H1 (cell line): Measurements from ENCODE around the gene PCDH9.

Experiments used
- CEBPB ChIP-seq: IDR thresholded peaks from 2 replicates; pipeline ENCODE4 v1.6.1; 2012; ENCODE audit warnings: low read depth, low read length
- CHD1 ChIP-seq: IDR thresholded peaks from 2 replicates; pipeline ENCODE4 v1.6.1; 2012; ENCODE audit warnings: low read depth, low read length, improper control_type of control experiment
- CHD2 ChIP-seq: IDR thresholded peaks from 2 replicates; pipeline ENCODE4 v1.6.1; 2012; ENCODE audit warnings: low read length, improper control_type of control experiment
- MAFK ChIP-seq: IDR thresholded peaks from 2 replicates; pipeline ENCODE4 v1.6.1; 2012; ENCODE audit warnings: low read depth, mild to moderate bottlenecking, improper control_type of control experiment, low read length
- POLR2A ChIP-seq, 2 experiments: IDR thresholded peaks; 1 replicate in 1 of 2; 2 replicates in 1 of 2; pipeline ENCODE4 v1.6.1; 2011; ENCODE audit warnings: low read depth in 2 of 2, low read length in 2 of 2, mild to moderate bottlenecking in 2 of 2; ENCODE audit errors: control extremely low read depth in 1 of 2
- RBBP5 ChIP-seq: IDR thresholded peaks from 2 replicates; pipeline ENCODE4 v1.7.1; 2012; ENCODE audit warnings: low read depth, mild to moderate bottlenecking, inconsistent platforms, low read length, moderate library complexity, borderline replicate concordance
- SUZ12 ChIP-seq: fragments of 200-600 bp; sonication (generic); IDR thresholded peaks from 2 replicates; pipeline ENCODE4 v1.6.1; 2012; ENCODE audit warnings: mild to moderate bottlenecking, inconsistent platforms, low read length, moderate library complexity, mixed read lengths
- TAF1 ChIP-seq: IDR thresholded peaks from 2 replicates; pipeline ENCODE4 v1.6.1; 2011; ENCODE audit warnings: mild to moderate bottlenecking, low read depth, low read length
- TF ChIP-seq, protein P1 (sequence below): IDR thresholded peaks from 2 replicates; pipeline ENCODE4 v1.6.1; 2012; ENCODE audit warnings: inconsistent platforms
- TF ChIP-seq, protein P2 (sequence below), 3 experiments: IDR thresholded peaks; 1 replicate in 2 of 3; 2 replicates in 1 of 3; pipeline versions ENCODE4 v1.5.1 to v1.6.1; 2011; ENCODE audit warnings: low read length in 3 of 3, mild to moderate bottlenecking in 3 of 3, inconsistent platforms in 2 of 3, low read depth in 1 of 3, moderate library complexity in 1 of 3; ENCODE audit not compliant: insufficient read depth in 1 of 3; ENCODE audit errors: control extremely low read depth in 1 of 3

DNA sequence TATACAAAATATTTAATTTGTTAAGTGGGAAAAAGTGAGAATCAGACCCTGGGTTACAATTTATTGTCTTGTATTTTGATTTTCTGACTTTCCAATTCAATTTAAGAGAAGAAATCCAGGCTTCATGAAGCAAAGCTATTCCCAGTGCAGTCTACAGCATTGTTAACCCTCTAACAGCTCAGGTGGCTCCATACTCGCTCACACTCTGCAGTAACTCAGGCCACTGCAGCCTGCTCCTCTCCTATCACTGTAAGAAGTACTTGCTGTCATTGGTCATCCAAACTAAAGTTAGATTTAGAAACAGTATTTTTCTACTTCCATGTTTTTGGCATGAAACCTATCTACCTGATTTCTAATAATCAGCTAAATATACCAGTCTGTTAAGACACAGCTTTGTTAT lies 830.3 kb downstream of the PCDH9 start:
- TF ChIP-seq, protein P1, sequence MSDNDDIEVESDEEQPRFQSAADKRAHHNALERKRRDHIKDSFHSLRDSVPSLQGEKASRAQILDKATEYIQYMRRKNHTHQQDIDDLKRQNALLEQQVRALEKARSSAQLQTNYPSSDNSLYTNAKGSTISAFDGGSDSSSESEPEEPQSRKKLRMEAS = no peak
- TF ChIP-seq CHD1 (no peak), RBBP5 (no peak), CHD2 (no peak), SUZ12 (no peak), TAF1 (no peak), MAFK (no peak), POLR2A (IDR thresholded peaks at IDR 0.05; ENCODE audit: control extremely low read depth in 1 of 2, low read depth in 2 of 2, low read length in 2 of 2) (no peak), CEBPB (no peak)
- TF ChIP-seq, protein P2, sequence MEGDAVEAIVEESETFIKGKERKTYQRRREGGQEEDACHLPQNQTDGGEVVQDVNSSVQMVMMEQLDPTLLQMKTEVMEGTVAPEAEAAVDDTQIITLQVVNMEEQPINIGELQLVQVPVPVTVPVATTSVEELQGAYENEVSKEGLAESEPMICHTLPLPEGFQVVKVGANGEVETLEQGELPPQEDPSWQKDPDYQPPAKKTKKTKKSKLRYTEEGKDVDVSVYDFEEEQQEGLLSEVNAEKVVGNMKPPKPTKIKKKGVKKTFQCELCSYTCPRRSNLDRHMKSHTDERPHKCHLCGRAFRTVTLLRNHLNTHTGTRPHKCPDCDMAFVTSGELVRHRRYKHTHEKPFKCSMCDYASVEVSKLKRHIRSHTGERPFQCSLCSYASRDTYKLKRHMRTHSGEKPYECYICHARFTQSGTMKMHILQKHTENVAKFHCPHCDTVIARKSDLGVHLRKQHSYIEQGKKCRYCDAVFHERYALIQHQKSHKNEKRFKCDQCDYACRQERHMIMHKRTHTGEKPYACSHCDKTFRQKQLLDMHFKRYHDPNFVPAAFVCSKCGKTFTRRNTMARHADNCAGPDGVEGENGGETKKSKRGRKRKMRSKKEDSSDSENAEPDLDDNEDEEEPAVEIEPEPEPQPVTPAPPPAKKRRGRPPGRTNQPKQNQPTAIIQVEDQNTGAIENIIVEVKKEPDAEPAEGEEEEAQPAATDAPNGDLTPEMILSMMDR (IDR thresholded peaks at IDR 0.05; ENCODE audit: control extremely low read depth in 1 of 3, insufficient read depth in 1 of 3, low read depth in 1 of 3, low read length in 3 of 3) = no peak
